GM18507 (cell line): ENCODE measurements around the gene AJM1.
"Not testable (repeated sequence)": the region's sequence is repeated elsewhere in the genome, so short reads cannot be mapped to it uniquely, and the experiment has no call there.

Experiments used
- DNase-seq: peaks from one replicate; pipeline ENCODE4 v3.0.0; 2011; ENCODE audit warnings: low read depth; ENCODE audit not compliant: insufficient read length; ENCODE audit errors: extremely low spot score
- FAIRE-seq: peaks from 2 replicates; lab custom pipeline; 2011; peaks lifted over from hg19 to GRCh38; lab: Jason Lieb, UNC

AJM1 gene

GRCh38 chr9:136842380-136842948, at the start of gene AJM1:
Gene AJM1, plus strand, starts transcription at chr9:136842478. Its CDS starts 1,937 bp downstream, at chr9:136844415.
- DNase-seq (peak; percentile 68), FAIRE-seq (peak; percentile 86)

GRCh38 chr9:136793086-136793946, 49.0 kb upstream of the AJM1 start:
- DNase-seq: no peak
- no peak for FAIRE-seq

DNA sequence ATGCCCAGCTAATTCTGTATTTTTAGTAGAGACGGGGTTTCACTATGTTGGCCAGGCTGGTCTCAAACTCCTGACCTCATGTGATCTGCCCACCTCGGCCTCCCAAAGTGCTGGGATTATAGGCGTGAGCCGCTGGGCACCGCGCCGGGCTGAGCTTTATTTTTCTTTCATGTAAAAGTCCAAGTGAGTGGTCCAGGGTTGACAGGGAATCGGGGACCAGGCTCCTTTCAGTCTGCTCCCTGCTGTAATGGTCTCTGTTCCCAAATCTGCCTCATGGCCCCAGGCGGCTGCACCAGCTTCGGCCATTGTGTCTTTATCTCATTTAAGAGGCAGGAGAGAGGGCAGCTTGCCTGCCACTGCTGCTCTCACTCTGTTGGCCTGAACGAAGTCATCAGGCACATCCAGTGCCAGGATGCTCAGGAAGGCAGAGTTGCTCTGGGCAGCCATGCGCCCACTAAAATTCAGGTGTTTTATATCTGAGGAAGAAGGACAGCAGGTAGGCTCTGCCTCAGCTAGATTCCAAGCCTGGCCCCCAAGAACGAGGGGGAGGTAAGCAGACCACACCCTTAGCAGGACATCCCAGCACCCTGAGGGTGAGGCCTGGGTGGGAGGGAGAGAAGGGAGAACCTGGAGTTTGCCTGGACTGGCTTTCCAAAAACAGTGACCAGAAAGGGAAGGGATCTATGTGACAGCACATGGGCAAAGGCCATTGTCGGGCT, 47.8 kb upstream of the AJM1 start:
- no peak for DNase-seq
- FAIRE-seq: no peak

DNA sequence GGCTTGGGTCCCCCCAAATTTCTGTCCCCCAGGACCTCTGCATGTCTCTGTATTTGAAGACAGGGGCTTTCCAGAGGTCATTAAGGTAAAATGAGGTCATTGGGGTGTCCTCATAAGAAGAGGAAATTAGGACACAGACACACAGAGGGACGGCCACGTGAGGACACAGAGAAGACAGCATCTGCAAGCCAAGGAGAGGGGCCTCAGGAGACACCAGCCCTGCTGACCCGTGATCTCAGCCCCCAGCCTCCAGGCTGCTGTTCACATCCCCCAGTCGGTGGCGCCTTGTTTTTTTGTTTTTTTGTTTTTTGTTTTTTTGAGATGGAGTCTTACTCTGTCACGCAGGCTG, 47.3 kb upstream of the AJM1 start:
- no peak for FAIRE-seq
- no peak for DNase-seq

DNA sequence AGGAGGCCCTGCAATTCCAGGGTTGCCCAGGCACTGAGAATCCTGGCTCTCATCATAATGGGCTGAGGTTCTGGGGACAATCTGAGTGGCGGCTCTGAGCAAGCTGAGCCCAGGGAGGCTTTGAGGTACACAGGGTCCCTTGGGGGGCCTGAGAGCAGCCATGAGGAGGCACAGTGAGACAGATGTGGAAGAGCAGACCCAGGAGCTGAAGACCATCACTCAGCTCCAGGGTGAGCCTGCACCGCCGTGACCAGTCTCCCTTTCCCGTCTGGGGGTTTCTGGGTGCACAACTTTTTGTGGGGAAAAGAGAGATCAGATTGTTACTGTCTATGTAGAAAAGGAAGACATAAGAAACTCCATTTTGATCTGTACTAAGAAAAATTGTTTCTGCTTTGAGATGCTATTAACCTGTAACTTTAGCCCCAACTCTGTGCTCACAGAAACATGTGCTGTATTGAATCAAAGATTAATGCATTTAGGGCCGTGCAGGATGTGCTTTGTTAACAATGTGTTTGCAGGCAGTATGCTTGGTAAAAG, 46.0 kb upstream of the AJM1 start, which contains the start of gene CCDC183:
CCDC183 (plus strand) TSS at position 101 of the 537 bp plus-strand sequence; CDS start at position 161, 60 bp downstream.
- DNase-seq (no peak), FAIRE-seq (no peak)

DNA sequence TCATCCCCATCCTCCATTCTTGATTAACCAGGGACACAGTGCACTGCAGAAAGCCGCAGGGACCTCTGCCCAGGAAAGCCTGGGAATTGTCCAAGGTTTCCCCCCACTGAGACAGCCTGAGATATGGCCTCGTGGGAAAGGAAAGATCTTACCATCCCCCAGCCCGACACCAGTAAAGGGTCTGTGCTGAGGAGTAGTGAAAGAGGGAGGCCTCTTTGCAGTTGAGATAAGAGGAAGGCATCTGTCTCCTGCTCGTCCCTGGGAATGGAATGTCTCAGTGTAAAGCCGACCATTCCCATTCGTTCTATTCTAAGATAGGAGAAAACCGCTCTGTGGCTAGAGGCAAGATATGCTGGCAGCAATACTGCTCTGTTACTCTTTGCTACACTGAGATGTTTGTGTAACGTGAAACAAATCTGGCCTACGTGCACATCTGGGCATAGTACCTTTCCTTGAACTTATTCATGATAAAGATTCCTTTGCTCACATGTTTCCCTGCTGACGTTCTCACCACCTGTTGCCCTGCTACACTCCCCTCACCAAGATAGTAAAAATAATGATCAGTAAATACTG, 45.4 kb upstream of the AJM1 start:
- FAIRE-seq, DNase-seq: not testable (repeated sequence)

DNA sequence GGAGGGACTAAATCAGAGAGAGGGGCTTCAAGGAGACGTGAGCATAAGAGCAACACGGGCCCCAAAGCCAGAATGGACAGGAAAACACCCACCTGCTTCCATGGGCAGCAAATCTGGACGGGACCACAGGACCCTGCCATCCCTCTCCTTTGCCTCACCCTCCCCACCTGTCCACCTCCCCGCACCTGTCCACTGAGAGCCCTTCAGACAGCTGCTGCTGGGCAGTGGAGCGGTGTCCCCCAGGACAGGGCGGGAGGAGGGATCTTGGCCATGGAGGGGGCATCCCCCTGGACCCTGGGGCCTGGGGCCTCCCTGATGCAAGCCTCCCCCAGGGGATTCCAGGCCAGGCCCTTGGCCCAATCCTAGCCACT, 43.6 kb upstream of the AJM1 start:
- DNase-seq (no peak), FAIRE-seq (no peak)

DNA sequence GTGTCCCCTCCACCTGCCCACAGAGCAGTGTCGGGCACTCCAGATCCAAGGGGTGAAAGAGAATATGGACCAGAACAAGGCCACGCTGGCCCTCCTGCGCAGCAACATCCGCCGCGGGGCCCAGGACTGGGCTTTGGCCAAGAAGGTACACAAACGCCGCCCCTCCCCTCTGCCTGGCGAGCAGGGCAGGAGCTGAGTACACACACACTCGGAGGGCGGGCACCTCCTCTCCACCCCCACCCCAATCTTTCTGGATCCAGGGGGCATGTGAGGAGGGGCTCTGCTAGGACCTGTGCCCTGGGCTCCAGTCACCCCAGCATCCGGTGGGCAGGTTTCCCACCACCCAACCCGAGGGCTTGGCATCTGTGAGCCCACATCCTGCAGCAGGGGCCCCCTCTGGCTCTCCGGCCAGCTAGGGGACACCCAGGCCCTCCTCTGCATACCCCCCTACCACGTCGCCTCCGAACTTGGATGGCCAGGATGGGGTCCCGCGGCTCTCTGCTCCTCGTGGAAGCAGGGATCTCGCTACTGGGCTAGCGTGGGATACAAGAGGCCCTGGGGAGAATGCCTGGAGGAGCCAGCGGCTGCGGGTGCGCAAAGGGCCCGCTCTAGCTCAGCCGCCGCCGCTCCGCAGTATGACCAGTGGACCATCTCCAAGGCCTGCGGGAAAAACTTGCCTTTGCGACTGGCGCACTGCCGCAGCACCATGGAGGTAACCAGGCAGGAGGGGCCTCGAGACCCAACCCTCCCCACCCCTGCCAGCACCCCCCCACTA, 43.0 kb upstream of the AJM1 start:
- FAIRE-seq: no peak
- no peak for DNase-seq

DNA sequence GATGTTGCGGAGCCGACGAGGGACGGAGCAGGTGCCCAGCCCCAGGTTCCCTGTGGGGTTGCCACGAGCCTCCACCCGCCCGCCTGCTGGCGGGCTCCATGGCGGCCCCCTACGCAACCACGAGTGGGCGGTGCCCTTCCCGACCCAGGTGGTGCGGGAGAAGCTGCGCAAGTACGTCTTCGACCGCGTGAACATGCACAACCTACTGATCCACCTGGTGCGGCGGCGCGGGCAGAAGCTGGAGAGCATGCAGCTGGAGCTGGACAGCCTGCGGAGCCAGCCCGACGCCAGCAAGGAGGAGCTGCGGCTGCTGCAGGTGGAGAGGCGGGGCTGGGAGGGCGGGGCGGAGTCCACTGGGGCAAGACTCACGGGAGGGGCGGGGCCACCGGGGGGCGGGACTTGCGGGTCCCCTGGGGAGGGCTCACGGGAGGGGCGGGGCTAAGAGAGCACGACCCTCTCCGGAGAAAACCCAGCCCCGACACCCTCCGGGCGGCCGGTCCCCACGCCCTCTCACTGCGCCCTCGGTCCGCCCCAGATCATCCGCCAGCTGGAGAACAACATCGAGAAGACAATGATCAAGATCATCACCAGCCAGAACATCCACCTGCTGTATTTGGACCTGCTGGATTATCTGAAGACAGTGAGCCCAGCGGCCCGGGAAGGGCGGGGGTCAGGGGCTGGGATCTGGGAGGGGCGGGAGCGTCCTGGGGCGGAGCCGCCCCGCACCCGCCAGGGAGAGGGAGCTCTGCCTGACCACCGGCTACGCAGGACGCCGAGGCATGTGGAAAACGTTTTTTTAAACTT, 42.2 kb upstream of the AJM1 start:
- peak; percentile 77 for DNase-seq
- FAIRE-seq: peak; percentile 12

GRCh38 chr9:136802321-136802720, 40.0 kb upstream of the AJM1 start:
- FAIRE-seq (no peak), DNase-seq (no peak)

- FAIRE-seq, DNase-seq: not testable (repeated sequence)
Observed at GRCh38 chr9:136803009-136803550, 39.2 kb upstream of the AJM1 start.

DNA sequence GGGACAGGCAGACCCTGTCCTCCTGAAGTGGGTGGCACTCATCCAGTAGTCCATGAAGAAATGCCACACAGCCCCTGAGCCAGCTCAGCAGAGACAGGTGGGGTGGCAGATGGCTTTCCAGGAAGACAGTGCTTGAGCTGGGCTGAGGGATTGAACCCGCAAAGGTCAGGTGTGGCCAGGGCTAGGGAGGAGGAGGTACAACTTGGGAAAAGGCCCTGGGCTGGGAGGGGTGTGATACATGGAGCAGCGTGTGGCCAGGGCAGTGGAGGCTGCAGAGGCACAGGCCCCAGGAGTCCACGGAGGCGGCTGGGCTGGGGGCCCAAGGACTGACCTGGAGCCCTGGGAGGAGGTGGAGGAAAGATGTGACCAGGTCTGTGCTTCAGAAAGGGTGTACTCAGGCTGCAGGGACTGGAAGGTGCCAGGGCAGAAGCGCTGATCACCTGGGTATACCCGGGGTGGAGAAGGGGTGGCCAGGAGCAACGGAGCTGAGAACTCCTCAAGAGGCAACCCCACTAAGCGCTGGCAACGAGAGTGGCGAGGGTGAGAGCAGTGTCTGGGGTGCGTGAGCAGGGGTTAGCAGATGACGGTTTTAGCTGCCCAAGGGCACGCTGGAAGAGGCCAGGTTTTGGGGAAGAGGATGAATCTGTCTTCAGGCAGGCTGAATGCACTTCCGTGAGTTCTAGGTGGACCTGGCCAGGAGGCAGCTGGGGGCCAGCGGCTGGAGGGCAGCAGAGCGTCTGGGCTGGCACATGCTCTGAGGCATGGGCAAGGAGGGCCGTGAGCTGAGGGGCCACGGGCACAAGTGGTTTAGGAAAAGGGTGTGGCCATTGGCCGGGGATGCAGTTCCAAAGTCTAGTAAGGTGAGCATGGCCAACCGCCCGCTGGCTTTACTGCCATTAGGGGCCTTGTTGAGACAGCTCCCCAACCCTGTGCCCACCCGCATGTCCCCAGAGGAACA, 38.4 kb upstream of the AJM1 start:
- FAIRE-seq (no peak), DNase-seq (no peak)

DNA sequence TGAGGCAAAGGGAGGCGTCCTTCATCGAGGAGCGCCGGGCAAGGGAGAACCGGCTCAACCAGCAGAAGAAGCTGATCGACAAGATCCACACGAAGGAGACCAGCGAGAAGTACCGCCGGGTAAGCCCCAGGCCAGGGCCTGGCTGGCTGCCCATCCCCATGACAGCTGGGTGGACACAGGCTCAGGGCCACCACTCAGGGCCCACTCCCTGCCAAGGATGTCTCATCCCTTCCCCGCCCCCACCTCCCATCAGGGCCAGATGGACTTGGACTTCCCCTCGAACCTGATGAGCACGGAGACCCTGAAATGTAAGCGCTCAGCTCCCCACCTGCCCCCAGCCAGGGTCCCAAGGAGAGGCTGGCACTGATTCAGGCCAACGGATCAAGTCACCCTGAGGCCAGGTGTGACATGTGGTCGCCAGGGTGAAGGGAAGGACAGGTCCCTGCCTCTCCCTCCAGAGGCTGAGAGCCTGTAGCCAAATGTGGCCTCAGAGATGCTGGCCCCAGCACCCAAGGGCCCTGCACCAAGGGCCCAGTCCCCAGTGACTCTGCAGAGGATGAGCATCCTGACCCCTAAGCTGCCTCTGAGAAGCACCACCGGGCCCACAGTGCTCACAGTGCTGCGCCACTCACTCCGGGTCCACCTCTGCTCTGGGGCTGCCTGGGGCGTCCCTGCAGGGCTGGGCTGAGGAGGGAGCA, 37.6 kb upstream of the AJM1 start:
- DNase-seq (no peak), FAIRE-seq (no peak)

GRCh38 chr9:136805207-136805740, 37.0 kb upstream of the AJM1 start:
- DNase-seq: no peak
- no peak for FAIRE-seq

- DNase-seq: no peak
- FAIRE-seq: no peak
Observed at GRCh38 chr9:136806067-136806466, 36.2 kb upstream of the AJM1 start.

- FAIRE-seq (no peak), DNase-seq (no peak)
Observed at GRCh38 chr9:136806631-136807201, 35.6 kb upstream of the AJM1 start.
